Hematopoietic multipotent progenitor cell treated with erythropoietin and hydrocortisone succinate and interleukin-3 and kit ligand, for 17 days (in vitro differentiated cells): ENCODE measurements around the gene ALDH1A2.
"Not testable (repeated sequence)": the region's sequence is repeated elsewhere in the genome, so short reads cannot be mapped to it uniquely, and the experiment has no call there.

ENCODE experiments used
- DNase-seq: peaks from one replicate; pipeline ENCODE4 v3.0.0-alpha.2; 2015; ENCODE audit warnings: low spot score

The ALDH1A2 gene

DNA sequence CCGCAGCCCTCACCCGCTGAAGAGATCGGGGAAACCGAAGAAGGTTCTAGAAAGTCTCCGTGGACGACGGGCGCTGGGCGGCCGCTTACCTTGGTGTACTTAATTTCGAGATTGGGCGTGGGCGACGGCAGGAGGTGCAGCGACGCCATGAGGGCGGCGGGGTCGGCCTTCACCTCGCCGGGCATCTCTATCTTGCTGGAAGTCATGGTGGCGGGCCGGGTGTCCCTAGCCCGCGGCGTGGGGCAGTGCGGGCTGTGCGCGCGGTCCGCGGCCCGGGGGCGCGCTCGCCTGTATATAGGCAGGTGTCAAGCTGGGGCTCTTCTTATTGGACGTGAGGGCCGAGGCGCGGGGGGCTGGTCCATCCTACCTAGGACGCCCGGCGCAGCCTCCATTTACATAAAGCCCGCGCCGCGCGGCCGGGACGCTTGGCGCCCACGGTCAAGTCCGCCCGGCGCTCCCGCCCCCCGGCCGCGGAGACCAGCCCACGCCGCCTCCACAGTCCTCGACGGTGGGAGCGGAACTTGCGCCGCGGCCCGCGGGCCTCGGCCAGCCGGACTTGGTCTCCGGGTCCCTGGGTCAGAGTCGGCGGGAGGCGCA is at the start of gene ALDH1A2:
TSS of gene ALDH1A2 (minus strand) at position 267 of the 597 bp plus-strand sequence. CDS start at position 206, 61 bp downstream.
- no peak for DNase-seq

- DNase-seq, result no peak
Observed at GRCh38 chr15:58114812-58115211, 49.3 kb upstream of the ALDH1A2 start.

DNA sequence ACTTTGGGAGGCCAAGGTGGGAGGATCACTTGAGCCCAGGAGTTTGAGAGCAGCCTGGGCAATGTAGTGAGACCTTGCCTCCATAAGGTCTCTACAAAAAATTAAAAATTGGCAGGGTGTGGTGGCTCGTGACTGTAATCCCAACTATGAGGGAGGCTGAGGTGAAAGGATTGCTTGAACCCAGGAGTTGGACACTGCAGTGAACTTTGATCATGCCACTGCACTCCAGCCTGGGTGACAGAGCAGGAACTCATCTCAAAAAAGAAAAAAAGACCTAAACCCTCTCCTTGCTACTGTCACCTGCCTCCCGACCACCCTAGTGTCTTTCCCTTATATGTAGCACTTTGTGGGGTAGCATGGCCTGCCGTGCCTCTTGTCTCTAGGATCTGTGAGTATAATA is 48.9 kb upstream of the ALDH1A2 start:
- no peak for DNase-seq

DNA sequence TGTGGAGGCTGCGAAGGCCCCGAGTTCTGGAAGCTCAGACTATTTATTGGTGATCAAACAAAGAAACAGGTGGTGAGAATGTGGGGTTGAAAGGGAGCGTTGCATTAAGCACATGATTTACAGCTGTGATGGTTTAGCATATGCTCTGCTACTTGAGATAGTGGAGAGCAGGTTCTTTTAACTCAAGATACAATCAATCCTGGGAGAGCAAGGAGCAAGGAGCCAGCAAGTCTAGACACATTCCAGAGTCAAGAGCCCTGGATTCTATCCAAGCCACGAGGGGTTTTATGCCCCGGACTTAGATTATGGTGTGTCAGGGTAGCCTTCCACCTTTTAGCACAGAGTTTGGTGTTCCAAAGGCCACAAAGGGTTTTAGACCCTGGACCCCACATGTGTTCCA is 47.8 kb upstream of the ALDH1A2 start:
- not testable (repeated sequence) for DNase-seq

DNA sequence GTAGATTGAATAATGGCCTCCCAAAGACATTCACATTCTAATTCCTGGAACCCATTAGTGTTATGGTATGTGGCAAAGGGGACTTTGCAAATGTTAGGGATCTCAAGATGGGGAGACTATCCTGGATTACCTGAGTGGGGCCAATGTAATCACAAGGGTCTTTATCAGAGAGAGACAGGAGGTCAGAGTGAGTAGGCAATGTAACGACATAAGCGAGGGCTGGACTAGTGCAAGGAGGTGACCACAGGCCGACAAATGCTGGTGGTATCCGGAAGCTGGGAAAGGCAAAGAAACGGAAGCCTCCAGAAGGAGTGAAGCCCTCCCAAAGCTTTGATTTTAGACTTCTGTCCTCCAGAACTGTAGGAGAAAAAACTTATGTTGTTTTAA is 46.2 kb upstream of the ALDH1A2 start:
- DNase-seq, result no peak

- no peak for DNase-seq
Observed at GRCh38 chr15:58110999-58111717, 45.6 kb upstream of the ALDH1A2 start.

DNA sequence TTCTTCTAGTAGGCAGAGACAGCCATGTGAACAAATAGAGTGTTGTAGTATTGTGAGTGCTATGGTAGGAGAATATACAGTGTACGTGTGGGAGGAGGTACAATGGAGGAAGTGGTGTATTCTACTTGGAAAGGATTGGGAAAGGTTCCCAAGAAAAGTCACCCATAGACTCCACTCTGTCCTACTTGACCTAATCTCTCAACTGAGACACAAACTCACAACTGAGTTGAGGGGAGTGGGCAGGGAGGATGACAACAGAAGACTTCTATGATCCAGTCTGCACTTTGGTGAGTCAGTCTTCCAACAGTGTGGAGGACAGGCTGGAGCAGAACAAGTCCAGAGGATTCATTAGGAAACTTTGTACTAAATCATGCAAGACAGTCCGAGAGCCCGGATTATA is 43.9 kb upstream of the ALDH1A2 start:
- DNase-seq, result no peak

DNA sequence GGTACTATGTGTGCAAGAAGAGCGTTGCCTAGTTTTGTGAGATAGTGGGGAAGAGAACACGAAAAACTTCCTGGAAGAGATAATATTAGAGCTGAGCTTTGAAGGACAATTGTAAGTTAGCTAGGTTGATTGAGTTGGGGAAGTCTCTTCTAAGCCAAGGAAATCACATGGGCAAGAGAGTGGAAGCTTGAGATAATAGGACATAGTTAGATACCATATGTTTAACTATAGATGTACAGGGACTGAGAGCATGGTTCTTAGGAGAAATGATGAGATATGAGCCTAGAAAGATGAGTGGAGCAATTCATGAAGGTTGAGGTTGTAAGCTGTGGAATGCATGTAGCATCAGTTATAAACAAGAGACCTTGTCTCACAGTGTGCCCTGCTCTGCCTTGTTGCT is 42.6 kb upstream of the ALDH1A2 start:
- no peak for DNase-seq

- no peak for DNase-seq
Observed at GRCh38 chr15:58103482-58103881, 38.0 kb upstream of the ALDH1A2 start.

DNA sequence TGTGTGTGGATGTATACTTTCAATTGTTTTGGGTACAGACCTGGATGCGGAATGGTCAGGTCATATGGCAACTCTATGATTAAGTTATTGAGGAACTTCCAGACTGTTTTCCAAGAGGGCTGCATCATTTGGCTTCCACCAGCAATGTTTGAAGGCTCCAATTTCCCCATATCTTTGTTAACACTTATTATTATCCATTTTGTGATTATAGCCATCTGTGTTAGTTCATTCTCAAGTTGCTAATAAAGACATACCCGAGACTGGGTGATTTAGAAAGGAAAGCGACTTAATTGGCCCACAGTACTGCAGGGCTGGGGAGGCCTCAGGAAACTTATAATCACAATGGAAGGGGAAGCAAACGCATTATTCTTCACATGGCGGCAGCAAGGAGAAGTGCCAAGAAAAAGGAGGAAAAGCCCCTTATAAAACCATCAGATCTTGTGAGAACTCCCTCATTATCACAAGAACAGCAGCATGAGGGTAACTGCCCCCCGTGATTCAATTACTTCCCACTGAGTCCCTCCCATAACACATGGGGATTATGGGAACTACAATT is 31.1 kb upstream of the ALDH1A2 start:
- no peak for DNase-seq

DNA sequence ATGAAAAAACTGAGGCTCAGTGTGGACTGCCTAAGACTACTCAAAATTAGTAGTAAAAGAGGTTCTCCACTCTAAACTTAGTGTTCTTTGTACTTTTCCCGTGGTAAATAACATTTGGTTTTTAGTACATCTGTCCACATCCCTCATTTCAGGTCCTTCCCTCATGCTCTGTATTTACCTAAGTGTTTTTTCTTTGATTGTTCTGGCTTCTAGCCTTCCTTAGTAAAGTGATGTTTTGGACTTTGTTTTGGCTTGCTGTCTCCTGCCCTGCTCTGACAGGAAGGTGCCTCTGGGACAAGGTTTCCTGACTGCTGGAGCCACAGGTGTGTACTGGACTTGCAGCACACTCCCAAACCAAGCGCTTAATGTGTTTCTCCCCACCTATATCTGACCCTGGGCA is 29.9 kb upstream of the ALDH1A2 start:
- DNase-seq, result no peak

GRCh38 chr15:58087871-58088270 is 22.4 kb upstream of the ALDH1A2 start:
- DNase-seq, result no peak

DNA sequence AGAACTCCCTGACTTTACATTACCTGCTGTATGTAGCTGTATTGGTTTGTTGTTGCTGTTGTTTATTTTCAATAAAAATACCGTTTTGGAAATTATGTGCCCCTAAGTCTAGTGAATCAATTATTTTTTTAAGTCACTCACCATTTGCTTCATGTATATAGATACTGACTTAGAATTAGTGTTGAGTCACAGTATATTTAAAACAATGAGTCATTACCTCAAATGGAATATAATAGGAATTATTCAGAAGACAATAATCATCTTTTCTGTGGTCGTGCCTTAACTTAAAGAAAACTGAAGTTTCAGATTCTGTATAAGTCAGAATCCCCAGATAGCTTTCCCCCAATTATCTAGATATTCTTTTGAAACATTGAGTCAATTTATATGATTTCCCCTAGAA is 21.0 kb upstream of the ALDH1A2 start:
- no peak for DNase-seq

DNA sequence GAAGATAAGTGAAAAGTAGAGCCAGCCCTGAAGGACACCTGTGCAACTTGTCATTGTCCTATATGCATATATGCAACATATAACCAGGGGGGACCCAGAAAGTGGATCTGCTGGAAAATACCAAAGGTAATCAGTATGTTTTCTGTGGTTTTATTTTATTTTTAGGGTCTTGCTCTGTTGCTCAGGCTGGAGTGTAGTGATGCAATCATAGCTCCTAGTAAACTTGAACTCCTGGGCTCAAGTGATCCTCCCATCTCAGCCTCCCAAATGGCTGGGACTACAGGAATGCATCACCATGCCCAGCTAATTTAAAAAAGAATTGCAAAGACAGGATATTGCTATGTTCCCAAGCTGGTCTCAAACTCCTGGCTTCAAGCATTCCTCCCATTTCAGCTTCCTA is 18.0 kb upstream of the ALDH1A2 start:
- DNase-seq, result no peak

GRCh38 chr15:58081891-58082290 is 16.4 kb upstream of the ALDH1A2 start:
- no peak for DNase-seq

DNA sequence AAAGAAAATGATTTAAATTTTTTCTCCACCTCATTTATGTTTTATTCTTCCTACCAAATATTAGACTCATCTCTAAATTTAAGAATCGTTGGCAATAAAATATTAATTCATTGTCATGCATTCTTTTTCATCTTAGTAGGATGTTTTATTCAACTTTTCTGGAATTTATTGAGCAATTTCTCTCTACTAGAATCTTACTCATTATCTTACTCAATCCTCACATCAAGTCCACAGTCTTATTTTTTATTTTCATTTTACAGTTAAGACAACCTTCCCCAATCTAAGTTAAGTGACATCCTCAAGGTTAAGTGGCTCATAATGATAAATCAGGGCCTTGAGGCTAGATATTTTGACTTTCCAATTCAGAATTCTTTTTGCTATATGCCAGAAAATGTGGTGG is 15.9 kb upstream of the ALDH1A2 start:
- DNase-seq, result no peak

GRCh38 chr15:58080959-58081358 is 15.4 kb upstream of the ALDH1A2 start:
- not testable (repeated sequence) for DNase-seq

GRCh38 chr15:58080398-58080797 is 14.9 kb upstream of the ALDH1A2 start:
- no peak for DNase-seq

DNA sequence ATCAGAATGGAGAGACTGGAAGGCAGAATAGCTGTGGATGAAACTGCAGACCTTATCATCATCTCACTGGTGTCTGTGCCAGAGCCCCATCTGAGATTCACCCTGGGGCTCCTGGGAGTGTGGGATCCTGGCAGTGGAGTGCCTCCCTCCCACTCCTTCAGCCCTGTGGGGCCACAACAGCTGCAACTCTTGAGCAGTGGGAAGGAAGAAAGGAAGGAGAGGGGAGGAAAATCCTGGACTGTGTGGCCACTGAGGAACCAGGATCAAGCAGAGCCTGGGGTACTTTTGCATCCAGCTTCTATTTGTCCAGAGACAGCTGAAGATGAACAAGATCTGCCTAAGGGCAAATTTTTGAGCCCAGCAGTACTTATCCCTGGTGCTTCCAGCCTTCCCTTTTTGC is 13.1 kb upstream of the ALDH1A2 start:
- DNase-seq, result no peak

GRCh38 chr15:58077427-58077826 is 11.9 kb upstream of the ALDH1A2 start:
- DNase-seq, result no peak

DNA sequence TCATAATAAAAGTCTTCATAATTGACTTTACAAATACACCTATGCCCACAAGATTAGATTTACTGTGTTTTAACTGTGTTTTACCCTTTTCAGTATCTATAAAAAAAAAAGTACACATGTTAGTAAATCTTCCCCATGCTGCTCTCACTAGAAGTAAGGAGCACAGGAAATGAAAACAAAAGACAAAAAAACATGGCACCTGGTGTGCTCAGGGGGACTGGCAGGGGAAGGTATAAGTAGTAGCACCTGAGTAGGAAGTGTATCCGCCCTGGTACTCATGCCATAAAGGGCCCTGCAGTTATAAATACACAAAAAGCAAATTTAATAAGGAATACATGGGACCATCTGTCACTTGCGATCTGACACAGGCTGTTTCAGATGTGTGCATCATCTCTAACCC is 8.9 kb upstream of the ALDH1A2 start:
- no peak for DNase-seq

DNA sequence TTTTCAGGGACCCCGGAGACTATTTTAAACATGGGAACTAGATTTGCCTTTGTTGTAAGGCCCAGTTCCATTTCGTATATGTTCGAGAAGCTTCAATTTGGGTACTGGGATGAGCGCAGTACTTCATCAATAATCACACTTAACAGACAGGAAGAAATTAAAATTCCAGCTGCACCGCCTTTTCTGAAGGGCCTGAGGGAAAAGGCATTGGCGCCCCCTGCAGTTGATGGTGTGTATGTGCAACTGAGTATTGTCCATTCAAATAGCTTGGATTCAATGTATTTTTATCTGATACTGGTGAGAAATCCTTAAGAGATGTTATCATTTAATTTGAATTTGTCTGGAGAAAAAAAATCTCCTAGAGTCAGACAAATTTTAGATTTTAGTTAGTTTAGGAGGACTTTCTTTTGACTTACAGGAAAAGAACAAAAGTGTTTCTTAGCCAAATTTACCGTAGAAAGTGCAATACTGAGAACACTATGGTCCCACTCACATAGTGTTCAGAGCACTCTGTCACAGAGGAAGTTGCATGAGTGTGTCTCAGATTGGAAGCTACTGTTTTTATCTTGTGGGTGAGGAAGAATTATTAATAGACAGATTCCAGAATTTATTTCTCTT is 5.4 kb upstream of the ALDH1A2 start:
- peak; percentile 24 for DNase-seq

GRCh38 chr15:58069008-58069407 is 3.5 kb upstream of the ALDH1A2 start:
- no peak for DNase-seq
